ENCODE results near the gene FRK. TPM values are rescaled to one million over a fixed set of nuclear protein-coding genes. Genes with fewer than 3 reads are reported as not detected.

Gene FRK
- polyA plus RNA-seq, 2 of the 4 experiments (the other 2 are of a cell fraction) = 2.2 to 8.9 TPM

DNA sequence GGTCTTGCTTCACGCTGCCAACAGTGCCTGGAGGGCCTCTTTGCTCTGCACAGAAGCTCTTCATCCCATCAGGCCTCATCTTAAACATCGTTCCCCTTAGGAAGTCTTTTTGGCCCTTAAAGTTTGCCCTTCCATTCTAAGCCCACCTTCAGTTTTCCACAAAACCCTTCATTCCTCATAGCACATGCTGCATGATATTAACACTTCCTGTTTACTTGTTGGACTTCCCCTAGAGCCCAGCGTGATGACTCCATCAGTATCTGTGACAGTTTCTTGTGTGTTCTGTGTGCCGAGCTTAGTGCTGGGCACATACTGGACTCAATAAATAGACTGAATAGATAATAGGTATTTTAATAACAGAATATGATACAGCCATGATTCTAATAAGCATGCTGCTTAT lies 42.2 kb upstream of the FRK start:
- Histone ChIP-seq H3K4me3 (no peak overlapping the region), H3K4me2 (no peak overlapping the region; the same call in 2 of the 3 replicates), H3K27ac (no peak overlapping the region), H3K9me3 (no peaks in the 10 kb centered on the region), H3K4me1 (peaks cover 40% of the 10 kb centered on the region)
- CTCF ChIA-PET = interaction anchor here (2.6 kb wide), 1 partner anchor 9 kb away, joined by 8 read pairs; no protein-coding TSS in a partner anchor
- POLR2A ChIA-PET = no interaction called here
- TF ChIP-seq, protein P1, sequence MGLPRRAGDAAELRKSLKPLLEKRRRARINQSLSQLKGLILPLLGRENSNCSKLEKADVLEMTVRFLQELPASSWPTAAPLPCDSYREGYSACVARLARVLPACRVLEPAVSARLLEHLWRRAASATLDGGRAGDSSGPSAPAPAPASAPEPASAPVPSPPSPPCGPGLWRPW (IDR thresholded peaks at IDR 0.05) = no peak
- TF ChIP-seq PHF8 (IDR thresholded peaks at IDR 0.05; ENCODE audit: borderline replicate concordance, low read depth) (no peak), CHD2 (IDR thresholded peaks at IDR 0.05; ENCODE audit: low read length, partially characterized antibody) (no peak), FOSL2 (IDR thresholded peaks at IDR 0.05) (no peak), FOSL2 (CRISPR knock-in tag; IDR thresholded peaks at IDR 0.05) (no peak), RARB (CRISPR knock-in tag; IDR thresholded peaks at IDR 0.05) (no peak), JUNB (IDR thresholded peaks at IDR 0.05) (no peak), HDAC2 (IDR thresholded peaks at IDR 0.05) (no peak)
- TF ChIP-seq, protein P2, sequence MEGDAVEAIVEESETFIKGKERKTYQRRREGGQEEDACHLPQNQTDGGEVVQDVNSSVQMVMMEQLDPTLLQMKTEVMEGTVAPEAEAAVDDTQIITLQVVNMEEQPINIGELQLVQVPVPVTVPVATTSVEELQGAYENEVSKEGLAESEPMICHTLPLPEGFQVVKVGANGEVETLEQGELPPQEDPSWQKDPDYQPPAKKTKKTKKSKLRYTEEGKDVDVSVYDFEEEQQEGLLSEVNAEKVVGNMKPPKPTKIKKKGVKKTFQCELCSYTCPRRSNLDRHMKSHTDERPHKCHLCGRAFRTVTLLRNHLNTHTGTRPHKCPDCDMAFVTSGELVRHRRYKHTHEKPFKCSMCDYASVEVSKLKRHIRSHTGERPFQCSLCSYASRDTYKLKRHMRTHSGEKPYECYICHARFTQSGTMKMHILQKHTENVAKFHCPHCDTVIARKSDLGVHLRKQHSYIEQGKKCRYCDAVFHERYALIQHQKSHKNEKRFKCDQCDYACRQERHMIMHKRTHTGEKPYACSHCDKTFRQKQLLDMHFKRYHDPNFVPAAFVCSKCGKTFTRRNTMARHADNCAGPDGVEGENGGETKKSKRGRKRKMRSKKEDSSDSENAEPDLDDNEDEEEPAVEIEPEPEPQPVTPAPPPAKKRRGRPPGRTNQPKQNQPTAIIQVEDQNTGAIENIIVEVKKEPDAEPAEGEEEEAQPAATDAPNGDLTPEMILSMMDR (IDR thresholded peaks at IDR 0.05) = no peak
- TF ChIP-seq, protein P3, sequence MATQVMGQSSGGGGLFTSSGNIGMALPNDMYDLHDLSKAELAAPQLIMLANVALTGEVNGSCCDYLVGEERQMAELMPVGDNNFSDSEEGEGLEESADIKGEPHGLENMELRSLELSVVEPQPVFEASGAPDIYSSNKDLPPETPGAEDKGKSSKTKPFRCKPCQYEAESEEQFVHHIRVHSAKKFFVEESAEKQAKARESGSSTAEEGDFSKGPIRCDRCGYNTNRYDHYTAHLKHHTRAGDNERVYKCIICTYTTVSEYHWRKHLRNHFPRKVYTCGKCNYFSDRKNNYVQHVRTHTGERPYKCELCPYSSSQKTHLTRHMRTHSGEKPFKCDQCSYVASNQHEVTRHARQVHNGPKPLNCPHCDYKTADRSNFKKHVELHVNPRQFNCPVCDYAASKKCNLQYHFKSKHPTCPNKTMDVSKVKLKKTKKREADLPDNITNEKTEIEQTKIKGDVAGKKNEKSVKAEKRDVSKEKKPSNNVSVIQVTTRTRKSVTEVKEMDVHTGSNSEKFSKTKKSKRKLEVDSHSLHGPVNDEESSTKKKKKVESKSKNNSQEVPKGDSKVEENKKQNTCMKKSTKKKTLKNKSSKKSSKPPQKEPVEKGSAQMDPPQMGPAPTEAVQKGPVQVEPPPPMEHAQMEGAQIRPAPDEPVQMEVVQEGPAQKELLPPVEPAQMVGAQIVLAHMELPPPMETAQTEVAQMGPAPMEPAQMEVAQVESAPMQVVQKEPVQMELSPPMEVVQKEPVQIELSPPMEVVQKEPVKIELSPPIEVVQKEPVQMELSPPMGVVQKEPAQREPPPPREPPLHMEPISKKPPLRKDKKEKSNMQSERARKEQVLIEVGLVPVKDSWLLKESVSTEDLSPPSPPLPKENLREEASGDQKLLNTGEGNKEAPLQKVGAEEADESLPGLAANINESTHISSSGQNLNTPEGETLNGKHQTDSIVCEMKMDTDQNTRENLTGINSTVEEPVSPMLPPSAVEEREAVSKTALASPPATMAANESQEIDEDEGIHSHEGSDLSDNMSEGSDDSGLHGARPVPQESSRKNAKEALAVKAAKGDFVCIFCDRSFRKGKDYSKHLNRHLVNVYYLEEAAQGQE (IDR thresholded peaks at IDR 0.05) = no peak
- TF ChIP-seq, protein P4, sequence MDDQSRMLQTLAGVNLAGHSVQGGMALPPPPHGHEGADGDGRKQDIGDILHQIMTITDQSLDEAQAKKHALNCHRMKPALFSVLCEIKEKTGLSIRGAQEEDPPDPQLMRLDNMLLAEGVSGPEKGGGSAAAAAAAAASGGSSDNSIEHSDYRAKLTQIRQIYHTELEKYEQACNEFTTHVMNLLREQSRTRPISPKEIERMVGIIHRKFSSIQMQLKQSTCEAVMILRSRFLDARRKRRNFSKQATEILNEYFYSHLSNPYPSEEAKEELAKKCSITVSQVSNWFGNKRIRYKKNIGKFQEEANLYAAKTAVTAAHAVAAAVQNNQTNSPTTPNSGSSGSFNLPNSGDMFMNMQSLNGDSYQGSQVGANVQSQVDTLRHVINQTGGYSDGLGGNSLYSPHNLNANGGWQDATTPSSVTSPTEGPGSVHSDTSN (IDR thresholded peaks at IDR 0.05) = no peak
- ATAC-seq (no peak), FAIRE-seq (no peak), DNase-seq (ENCODE audit: low read depth in 1 of 2, low spot score in 1 of 2) (no peak)
- 85% methylated on average over 4 of the region's 4 CpGs for WGBS (ENCODE audit: missing lambda C conversion rate)

DNA sequence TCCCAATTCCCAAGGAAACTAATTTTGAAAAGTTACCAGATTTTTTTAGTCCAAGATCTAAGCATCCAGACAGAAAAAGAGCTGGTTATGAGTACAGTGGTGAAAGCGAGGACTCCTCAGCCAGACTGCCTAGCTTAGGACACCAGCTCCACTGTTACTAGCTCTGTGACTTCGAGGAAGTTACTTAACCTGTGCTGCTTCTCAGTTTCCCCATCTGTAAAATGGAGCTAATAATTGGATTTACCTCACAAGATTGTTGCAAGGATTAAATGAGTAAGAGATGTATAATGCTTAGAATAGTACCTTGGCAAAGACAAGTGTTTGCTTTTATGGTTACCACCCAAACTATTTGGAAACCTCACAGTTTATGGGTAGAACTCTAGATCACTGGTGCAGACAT lies 41.1 kb upstream of the FRK start:
- peak overlapping the region; percentile 78 for H3K4me2 ChIP-seq
- no peaks in the 10 kb centered on the region for H3K9me3 ChIP-seq
- DNase-seq (ENCODE audit: low read depth in 1 of 2, low spot score in 1 of 2) = no peak
- peak overlapping the region; percentile 98 to 99; a peak in 5 of 6 replicates for H3K27ac ChIP-seq
- ChIA-PET CTCF (interaction anchor here (1.3 to 2.6 kb wide), 3 partner anchors 10 to 90 kb away, joined by 3 to 19 read pairs (median 8); no protein-coding TSS in a partner anchor), POLR2A (interaction anchor here (1.6 kb wide), 1 partner anchor 41 kb away, joined by 17 read pairs; the partner anchor contains the start of gene FRK)
- peak overlapping the region; percentile 87 for H3K4me3 ChIP-seq
- WGBS (ENCODE audit: missing lambda C conversion rate) = 50% methylated on average over 2 of the region's 2 CpGs
- peaks cover 40% of the 10 kb centered on the region for H3K4me1 ChIP-seq
- TF ChIP-seq, protein P3 (IDR thresholded peaks at IDR 0.05) = no peak
- TF ChIP-seq ZSCAN20 (CRISPR knock-in tag; IDR thresholded peaks at IDR 0.05) (no peak), HOXB5 (CRISPR knock-in tag; IDR thresholded peaks at IDR 0.05) (no peak), POLR2A (IDR thresholded peaks at IDR 0.05; ENCODE audit: low read length) (no peak), FOXS1 (CRISPR knock-in tag; IDR thresholded peaks at IDR 0.05) (no peak), CHD4 (IDR thresholded peaks at IDR 0.05; ENCODE audit: borderline replicate concordance) (no peak), ESRRA (IDR thresholded peaks at IDR 0.05; ENCODE audit: borderline replicate concordance, low read length) (no peak), NFE2L2 (conservative IDR thresholded peaks at IDR 0.05; ENCODE audit: low read length) (no peak), SMC3 (IDR thresholded peaks at IDR 0.05) (no peak), NR3C1 (IDR thresholded peaks at IDR 0.05) (no peak), RAD21 (conservative IDR thresholded peaks at IDR 0.05 in 1 of 2, IDR thresholded peaks at IDR 0.05 in 1 of 2) (no peak), MYC (IDR thresholded peaks at IDR 0.05; ENCODE audit: borderline replicate concordance, low read length) (no peak), CHD2 (IDR thresholded peaks at IDR 0.05; ENCODE audit: low read length, partially characterized antibody) (no peak), RCOR1 (IDR thresholded peaks at IDR 0.05; ENCODE audit: low read depth, low read length) (no peak), CBX8 (IDR thresholded peaks at IDR 0.05) (no peak), MAZ (IDR thresholded peaks at IDR 0.05; ENCODE audit: borderline replicate concordance, low read depth, low read length) (no peak), HDAC2 (IDR thresholded peaks at IDR 0.05) (no peak), JUNB (IDR thresholded peaks at IDR 0.05) (no peak)
- TF ChIP-seq, protein P5, sequence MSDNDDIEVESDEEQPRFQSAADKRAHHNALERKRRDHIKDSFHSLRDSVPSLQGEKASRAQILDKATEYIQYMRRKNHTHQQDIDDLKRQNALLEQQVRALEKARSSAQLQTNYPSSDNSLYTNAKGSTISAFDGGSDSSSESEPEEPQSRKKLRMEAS (IDR thresholded peaks at IDR 0.05) = no peak
- no peak for FAIRE-seq
- no peak for ATAC-seq
